Muscle of leg (tissue), 16 donors: ENCODE data around the gene WNT16. TPM values are rescaled to one million over a fixed set of nuclear protein-coding genes. Genes with fewer than 3 reads are reported as not detected.

Experiments used
- DNase-seq: peaks from one replicate; pipeline ENCODE4 v3.0.0; 2013
- H3K27ac ChIP-seq: one replicate; pipeline ENCODE4 v1.5.1; 2013; ENCODE audit warnings: mild to moderate bottlenecking, low read length, control low read depth
- H3K27me3 ChIP-seq: one replicate; pipeline ENCODE4 v1.6.1; 2013; ENCODE audit warnings: low read length; ENCODE audit not compliant: control insufficient read depth, insufficient read depth
- H3K36me3 ChIP-seq: one replicate; pipeline ENCODE4 v1.6.1; 2013; ENCODE audit warnings: low read length; ENCODE audit not compliant: control insufficient read depth, insufficient read depth
- H3K4me1 ChIP-seq: one replicate; pipeline ENCODE4 v1.6.1; 2013; ENCODE audit warnings: low read length; ENCODE audit not compliant: control insufficient read depth, insufficient read depth
- H3K4me3 ChIP-seq: one replicate; pipeline ENCODE4 v1.5.1; 2013; ENCODE audit warnings: low read length, control low read depth
- H3K9me3 ChIP-seq: replicated peaks from 2 replicates; pipeline ENCODE4 v1.6.1; 2013; ENCODE audit warnings: low read depth, low read length; ENCODE audit not compliant: control insufficient read depth
- WGBS: methylation state at CpG from one replicate; pipeline ENCODE4 v1.1.5; 2013; ENCODE audit warnings: missing lambda C conversion rate; ENCODE audit not compliant: insufficient coverage; 5-methylcytosine and 5-hydroxymethylcytosine counted together
- long read RNA-seq, 11 donors: transcript quantifications; one replicate each; lab custom pipeline, GENCODE V29; 2026
- polyA plus RNA-seq, 8 donors: library from polyadenylated mRNA; unstranded; fragments of 120-200 nt; gene quantifications; one replicate each; pipeline versions ENCODE4 v1.2.1 to v1.2.3, GENCODE V29; 2013; ENCODE audit warnings: inconsistent platforms in 1 of 8, low replicate concordance in 1 of 8; ENCODE audit not compliant: insufficient read length in 8 of 8, insufficient read depth in 1 of 8
- total RNA-seq: library from RNA; stranded (reverse); fragments of 120-200 nt; gene quantifications from one replicate; pipeline ENCODE4 v1.2.4, GENCODE V29; 2013

The WNT16 gene
- total RNA-seq, result 0.18 TPM
- polyA plus RNA-seq, result 1 to 10 TPM in 1 of 8 donors, under 1 TPM in 7; 0.06 to 1.6 (median 0.31) TPM
- long read RNA-seq, donor 1, result 0 reads
- long read RNA-seq, donor 2, result 0 reads
- long read RNA-seq, donor 3, result 0 reads
- long read RNA-seq, donor 4, result 0 reads
- long read RNA-seq, donor 5, partial matches to known transcripts, result 38 of 166 reads
- long read RNA-seq, donor 5, other reads (novel, unspliced or antisense), result 128 of 166 reads
- long read RNA-seq, donor 6, result 0 reads
- long read RNA-seq, donor 7, result 0 reads
- long read RNA-seq, donor 8, result 0 reads
- long read RNA-seq, donor 9, result 0 reads
- long read RNA-seq, donor 10, result 0 reads
- long read RNA-seq, donor 11, result 0 reads

GRCh38 chr7:121328508-121329190 is at the start of gene WNT16:
Gene WNT16, plus strand, starts transcription at chr7:121329000. Its CDS starts 293 bp downstream, at chr7:121329293.
- DNase-seq, result no peak

GRCh38 chr7:121279060-121279620 is 49.7 kb upstream of the WNT16 start:
- Histone ChIP-seq H3K36me3 (no peaks in the 10 kb centered on the region), H3K4me3 (no peak overlapping the region), H3K27ac (no peak overlapping the region), H3K9me3 (no peaks in the 10 kb centered on the region), H3K4me1 (no peaks in the 10 kb centered on the region), H3K27me3 (no peaks in the 10 kb centered on the region)
- DNase-seq, result no peak
- 88% methylated on average over 1 of the region's 2 CpGs for WGBS

More at GRCh38 chr7:121328508-121329190, at the start of gene WNT16:
- peaks cover 34% of the 10 kb centered on the region for H3K27me3 ChIP-seq
- no peaks in the 10 kb centered on the region for H3K9me3 ChIP-seq
- peaks cover 20% of the 10 kb centered on the region for H3K4me1 ChIP-seq
- H3K36me3 ChIP-seq, result no peaks in the 10 kb centered on the region
- H3K4me3 ChIP-seq, result peak within 1 kb of the TSS; percentile 37
- WGBS, result 17% methylated on average over 11 of the region's 27 CpGs
- H3K27ac ChIP-seq, result no peak within 1 kb of the TSS

- DNase-seq, result no peak
- H3K27ac ChIP-seq, result no peak overlapping the region
- H3K4me1 ChIP-seq, result no peaks in the 10 kb centered on the region
- no peaks in the 10 kb centered on the region for H3K36me3 ChIP-seq
- peaks cover 4% of the 10 kb centered on the region for H3K9me3 ChIP-seq
- no peak overlapping the region for H3K4me3 ChIP-seq
- no CpG with 5 or more reads among the region's 4 CpGs for WGBS
- no peaks in the 10 kb centered on the region for H3K27me3 ChIP-seq
Measured at GRCh38 chr7:121279822-121280221, 49.0 kb upstream of the WNT16 start.

GRCh38 chr7:121280656-121281055 is 48.1 kb upstream of the WNT16 start:
- Histone ChIP-seq H3K4me1 (no peaks in the 10 kb centered on the region), H3K9me3 (peaks cover 8% of the 10 kb centered on the region), H3K36me3 (no peaks in the 10 kb centered on the region), H3K27ac (no peak overlapping the region), H3K27me3 (no peaks in the 10 kb centered on the region), H3K4me3 (no peak overlapping the region)
- no peak for DNase-seq
- WGBS, result no CpG with 5 or more reads among the region's 1 CpG

GRCh38 chr7:121282129-121282528 is 46.7 kb upstream of the WNT16 start:
- WGBS, result no CpG with 5 or more reads among the region's 3 CpGs
- Histone ChIP-seq H3K4me1 (no peaks in the 10 kb centered on the region), H3K27ac (no peak overlapping the region), H3K9me3 (peaks cover 8% of the 10 kb centered on the region), H3K36me3 (no peaks in the 10 kb centered on the region), H3K27me3 (no peaks in the 10 kb centered on the region), H3K4me3 (no peak overlapping the region)
- DNase-seq, result no peak

- Histone ChIP-seq H3K27ac (no peak overlapping the region), H3K9me3 (peaks cover 8% of the 10 kb centered on the region), H3K4me1 (no peaks in the 10 kb centered on the region), H3K4me3 (no peak overlapping the region), H3K27me3 (no peaks in the 10 kb centered on the region), H3K36me3 (no peaks in the 10 kb centered on the region)
- DNase-seq, result no peak
- WGBS, result 100% methylated on average over 1 of the region's 1 CpG
Measured at GRCh38 chr7:121285066-121285667, 43.6 kb upstream of the WNT16 start.

- H3K9me3 ChIP-seq, result peaks cover 8% of the 10 kb centered on the region
- no peak overlapping the region for H3K27ac ChIP-seq
- no peaks in the 10 kb centered on the region for H3K36me3 ChIP-seq
- no peak overlapping the region for H3K4me3 ChIP-seq
- DNase-seq, result no peak
- WGBS, result no CpG with 5 or more reads among the region's 2 CpGs
- H3K27me3 ChIP-seq, result no peaks in the 10 kb centered on the region
- H3K4me1 ChIP-seq, result no peaks in the 10 kb centered on the region
Measured at GRCh38 chr7:121286186-121286585, 42.6 kb upstream of the WNT16 start.

GRCh38 chr7:121286742-121287734 is 41.8 kb upstream of the WNT16 start:
- no peak for DNase-seq
- no peaks in the 10 kb centered on the region for H3K4me1 ChIP-seq
- H3K27me3 ChIP-seq, result no peaks in the 10 kb centered on the region
- no peak overlapping the region for H3K27ac ChIP-seq
- no CpG with 5 or more reads among the region's 6 CpGs for WGBS
- H3K36me3 ChIP-seq, result no peaks in the 10 kb centered on the region
- H3K4me3 ChIP-seq, result no peak overlapping the region
- peaks cover 8% of the 10 kb centered on the region for H3K9me3 ChIP-seq

GRCh38 chr7:121288894-121289293 is 39.9 kb upstream of the WNT16 start:
- H3K36me3 ChIP-seq, result no peaks in the 10 kb centered on the region
- no peak overlapping the region for H3K4me3 ChIP-seq
- no peaks in the 10 kb centered on the region for H3K27me3 ChIP-seq
- H3K27ac ChIP-seq, result no peak overlapping the region
- H3K4me1 ChIP-seq, result no peaks in the 10 kb centered on the region
- peaks cover 8% of the 10 kb centered on the region for H3K9me3 ChIP-seq
- no peak for DNase-seq
